Fibroblast of pulmonary artery (primary cell): ENCODE measurements around the gene MYL5.

ENCODE experiments used
- DNase-seq: peaks from one replicate; pipeline ENCODE4 v3.0.0-alpha.2; 2010; ENCODE audit warnings: low read depth
- H3K4me3 ChIP-seq: replicated peaks from 2 replicates; pipeline ENCODE4 v1.5.1; 2011; ENCODE audit warnings: low read depth, mild to moderate bottlenecking, control low read depth, low read length, moderate library complexity
- TF ChIP-seq, protein P1 (sequence below): IDR thresholded peaks from 2 replicates; pipeline ENCODE4 v1.5.1; 2011; ENCODE audit warnings: mild to moderate bottlenecking, control low read depth, low read length, inconsistent platforms; ENCODE audit errors: missing control alignments

The MYL5 gene

DNA sequence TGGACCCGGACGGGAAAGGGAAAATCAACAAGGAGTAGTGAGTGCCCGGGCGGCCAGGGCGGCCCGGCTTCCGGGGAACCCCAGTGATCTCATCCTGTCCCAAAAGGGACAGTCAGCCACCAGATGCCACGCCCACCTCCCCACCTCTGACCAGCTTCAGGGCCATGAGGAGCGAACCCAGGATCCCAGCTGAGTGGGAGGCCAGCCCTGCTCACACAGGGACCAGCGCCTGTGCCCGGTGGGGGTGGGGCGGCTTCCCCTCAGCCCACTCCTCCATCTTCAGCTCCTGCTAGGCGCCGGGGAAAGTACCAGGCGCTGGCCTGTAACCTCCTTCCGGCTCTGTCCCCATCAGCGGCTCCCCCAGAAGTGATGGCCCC is 6.2 kb downstream of the MYL5 start:
- TF ChIP-seq, protein P1, sequence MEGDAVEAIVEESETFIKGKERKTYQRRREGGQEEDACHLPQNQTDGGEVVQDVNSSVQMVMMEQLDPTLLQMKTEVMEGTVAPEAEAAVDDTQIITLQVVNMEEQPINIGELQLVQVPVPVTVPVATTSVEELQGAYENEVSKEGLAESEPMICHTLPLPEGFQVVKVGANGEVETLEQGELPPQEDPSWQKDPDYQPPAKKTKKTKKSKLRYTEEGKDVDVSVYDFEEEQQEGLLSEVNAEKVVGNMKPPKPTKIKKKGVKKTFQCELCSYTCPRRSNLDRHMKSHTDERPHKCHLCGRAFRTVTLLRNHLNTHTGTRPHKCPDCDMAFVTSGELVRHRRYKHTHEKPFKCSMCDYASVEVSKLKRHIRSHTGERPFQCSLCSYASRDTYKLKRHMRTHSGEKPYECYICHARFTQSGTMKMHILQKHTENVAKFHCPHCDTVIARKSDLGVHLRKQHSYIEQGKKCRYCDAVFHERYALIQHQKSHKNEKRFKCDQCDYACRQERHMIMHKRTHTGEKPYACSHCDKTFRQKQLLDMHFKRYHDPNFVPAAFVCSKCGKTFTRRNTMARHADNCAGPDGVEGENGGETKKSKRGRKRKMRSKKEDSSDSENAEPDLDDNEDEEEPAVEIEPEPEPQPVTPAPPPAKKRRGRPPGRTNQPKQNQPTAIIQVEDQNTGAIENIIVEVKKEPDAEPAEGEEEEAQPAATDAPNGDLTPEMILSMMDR: no peak
- DNase-seq: no peak
- H3K4me3 ChIP-seq: peak overlapping the region; percentile 52

DNA sequence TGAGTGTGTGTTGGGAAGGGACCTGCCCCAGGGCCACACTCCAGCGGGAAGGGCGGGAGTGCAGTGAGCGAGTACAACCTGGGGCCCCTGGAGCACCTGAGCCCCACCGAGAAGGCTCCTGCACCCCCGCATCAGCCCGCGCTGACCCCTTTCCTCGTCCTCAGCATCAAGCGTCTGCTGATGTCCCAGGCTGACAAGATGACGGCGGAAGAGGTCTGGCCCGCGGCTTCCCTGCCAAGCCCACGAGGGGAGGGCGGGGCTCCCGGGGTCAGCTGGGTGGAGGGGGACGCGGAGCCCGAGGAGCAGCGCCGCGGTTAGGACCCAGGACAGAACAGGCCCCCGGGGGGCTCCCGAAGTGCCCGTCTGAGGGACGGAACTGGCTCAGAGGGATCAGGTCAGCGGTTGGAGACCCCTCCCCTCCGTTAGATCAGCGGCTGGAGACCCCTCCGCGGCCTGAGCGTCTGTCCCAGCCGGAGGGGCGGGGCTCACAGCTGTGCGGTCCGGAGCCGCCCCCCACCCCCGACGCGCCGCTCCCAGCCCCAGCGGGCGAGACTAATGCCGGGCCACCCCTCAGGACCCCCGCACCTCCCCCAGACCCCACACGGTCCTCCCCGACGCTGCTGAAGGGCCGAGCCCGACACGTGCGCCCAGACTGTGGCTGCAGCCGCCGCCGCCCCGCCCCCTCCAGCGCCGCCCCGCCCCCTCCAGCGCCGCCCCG is 6.7 kb downstream of the MYL5 start:
- TF ChIP-seq, protein P1: no peak
- H3K4me3 ChIP-seq: peak overlapping the region; percentile 52
- DNase-seq: peak; percentile 35

DNA sequence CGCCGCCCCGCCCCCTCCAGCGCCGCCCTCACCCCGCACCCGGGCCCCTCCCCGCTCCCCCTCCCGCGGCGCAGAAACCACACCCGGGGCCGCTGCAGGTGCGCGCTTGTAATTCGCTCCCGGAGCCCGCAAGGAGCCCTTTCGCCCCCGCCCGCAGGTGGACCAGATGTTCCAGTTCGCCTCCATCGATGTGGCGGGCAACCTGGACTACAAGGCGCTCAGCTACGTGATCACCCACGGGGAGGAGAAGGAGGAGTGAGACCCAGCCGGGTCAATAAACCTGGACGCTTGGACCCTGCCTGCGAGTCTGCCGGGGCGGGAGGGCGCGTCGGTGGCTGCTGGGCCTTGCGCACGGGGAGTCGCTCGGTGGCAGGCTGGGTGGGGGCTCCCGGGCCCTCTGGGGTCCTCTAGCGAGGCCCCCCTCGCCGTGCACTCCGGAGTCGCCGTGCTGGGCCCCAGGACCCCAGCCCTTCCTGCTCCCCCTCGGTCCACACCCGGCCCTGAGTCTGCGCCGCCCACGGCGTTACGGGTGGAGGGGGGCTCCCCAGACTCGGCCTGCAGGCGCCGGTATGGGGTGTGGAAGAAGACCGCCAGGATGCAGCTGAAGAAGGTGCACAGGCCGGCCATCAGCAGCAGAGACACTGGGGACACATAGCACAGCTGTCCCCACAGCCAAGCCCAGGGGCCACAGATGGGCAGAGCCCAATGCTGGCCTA is 7.6 kb downstream of the MYL5 start:
- no peak for DNase-seq
- TF ChIP-seq, protein P1: no peak
- H3K4me3 ChIP-seq: no peak overlapping the region

DNA sequence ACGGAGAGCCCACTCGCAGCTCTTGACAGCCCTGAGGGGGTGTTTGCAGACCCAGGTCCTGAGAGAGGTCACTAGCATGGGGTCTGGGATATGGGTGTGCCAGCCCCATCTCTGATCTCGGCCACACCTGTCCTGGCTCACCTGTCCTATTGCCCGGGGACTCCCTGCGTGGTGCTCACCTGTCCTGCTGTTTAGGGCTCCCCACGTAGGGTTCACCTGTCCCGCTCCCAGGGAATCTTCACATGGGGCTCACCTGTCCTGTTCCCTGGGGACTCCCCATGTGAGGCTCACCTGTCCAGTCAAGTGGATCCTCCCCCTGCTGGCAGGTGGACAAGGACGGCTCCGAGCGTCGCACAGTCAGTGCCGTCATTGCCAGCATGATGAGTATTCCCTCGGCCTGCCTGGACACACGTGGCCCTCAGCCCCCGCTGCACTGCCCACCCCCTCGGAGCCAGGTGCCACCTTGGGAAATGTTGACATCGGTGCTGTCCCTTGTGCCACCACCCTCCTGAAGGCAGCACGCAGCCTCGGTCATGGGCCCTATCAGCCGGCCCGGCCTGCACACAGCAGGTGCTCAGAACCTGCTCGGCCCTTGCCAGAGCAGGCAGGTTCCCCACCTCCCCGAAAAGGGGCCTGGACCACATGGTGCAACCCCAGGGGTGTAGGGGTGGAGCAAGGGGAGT is 8.3 kb downstream of the MYL5 start:
- H3K4me3 ChIP-seq: no peak overlapping the region
- no peak for DNase-seq
- TF ChIP-seq, protein P1: no peak

DNA sequence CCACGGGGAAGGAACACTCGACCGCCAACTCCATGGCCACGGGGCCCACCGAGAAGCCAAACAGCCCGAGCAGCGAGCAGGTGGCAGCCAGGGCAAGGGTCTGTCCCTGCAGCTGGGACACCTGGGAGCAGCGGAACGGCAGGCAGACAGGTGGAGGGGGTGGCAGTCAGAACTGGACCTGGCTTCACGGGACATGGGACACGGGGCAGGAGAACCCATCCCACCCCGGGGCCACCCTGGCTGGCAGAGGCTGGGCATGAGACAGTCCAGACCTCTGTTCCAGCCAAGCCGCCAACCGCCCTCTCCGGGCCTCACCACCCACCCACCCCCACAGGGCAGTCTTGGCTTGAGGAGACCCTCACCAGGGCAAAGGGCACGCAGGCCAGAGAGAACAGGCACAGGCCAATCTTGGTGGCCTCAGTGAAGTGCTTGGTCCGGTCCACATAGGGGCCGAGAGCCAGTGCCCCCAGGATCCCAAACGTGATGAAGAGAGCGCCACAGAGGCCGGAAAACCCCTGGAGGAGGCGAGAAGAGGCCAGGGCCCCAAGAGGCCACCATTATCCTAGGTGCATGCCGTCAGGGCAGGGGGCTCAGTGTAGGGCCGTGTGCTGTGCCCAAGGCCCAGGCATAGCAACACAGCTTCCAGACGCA is 9.0 kb downstream of the MYL5 start:
- TF ChIP-seq, protein P1: no peak
- DNase-seq: no peak
- no peak overlapping the region for H3K4me3 ChIP-seq

DNA sequence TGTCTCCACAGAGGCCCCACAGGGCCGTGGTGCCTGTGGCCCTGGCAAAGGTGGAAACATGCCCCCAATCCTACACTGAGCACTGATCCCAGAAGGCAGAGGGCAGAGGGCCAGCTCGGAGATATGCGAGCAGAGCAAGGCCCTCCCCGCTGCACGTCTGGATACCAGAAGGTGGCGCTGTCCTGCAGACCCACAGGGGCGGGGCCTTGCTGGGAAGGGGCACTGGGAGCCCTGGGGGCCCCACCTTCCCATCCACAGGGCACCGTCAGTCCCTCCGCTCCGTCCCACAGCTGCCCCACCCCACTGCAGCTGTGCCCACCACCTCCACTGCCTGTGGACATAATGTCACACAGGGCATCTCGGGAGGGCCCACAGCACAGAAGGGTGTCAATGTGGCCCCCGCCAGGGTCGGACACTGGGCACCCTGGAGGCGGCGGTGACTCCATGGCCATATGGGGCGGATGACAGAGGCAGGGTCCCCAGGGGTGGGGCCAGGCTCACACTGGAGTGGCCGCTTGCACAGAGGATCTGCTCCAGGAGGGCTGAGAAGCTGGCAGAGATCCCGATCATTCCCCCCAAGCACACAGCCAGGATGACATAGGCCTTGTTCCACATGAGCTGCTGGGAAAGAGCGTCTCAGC is 9.8 kb downstream of the MYL5 start:
- TF ChIP-seq, protein P1: peak; percentile 74
- H3K4me3 ChIP-seq: no peak overlapping the region
- peak; percentile 77 for DNase-seq
